Activated CD4-positive, CD25-positive, alpha-beta regulatory T cell treated with anti-CD3 and anti-CD28 coated beads, Interleukin-2, amount 50 U/mL, for 16 hours (primary cell): ENCODE data around the gene SPC24.

Source experiments
- DNase-seq: peaks from one replicate; pipeline ENCODE4 v3.0.0-alpha.2; 2020; ENCODE audit warnings: low read depth, low spot score

Gene SPC24

GRCh38 chr19:11096210-11096841, 59.3 kb downstream of the SPC24 start:
- no peak for DNase-seq
